Heart left ventricle (tissue), 13 donors: ENCODE results near the gene TMEM119.

Experiments used
- CTCF ChIP-seq, 12 donors: fragments of 200-600 bp; sonication (generic) in 4 of 12; IDR thresholded peaks; one replicate each; pipeline versions ENCODE4 v1.5.0 to v1.8.0; 2018 to 2022; ENCODE audit warnings: antibody characterized with exemption in 12 of 12, mild to moderate bottlenecking in 5 of 12
- POLR2A ChIP-seq, 2 donors: fragments of 450-650 bp; IDR thresholded peaks; one replicate each; pipeline ENCODE4 v1.6.1; 2017; ENCODE audit warnings: antibody characterized with exemption in 2 of 2, mild to moderate bottlenecking in 2 of 2, moderate library complexity in 2 of 2
- donor health status: ischemic (EF 13 %, LVEDD 7.1; RV severe dilation, severe dysfunction).
- donor health status: DM: no; HTN: yes; CAD: no.
- donor health status: DM: no; HTN: no; CAD: no.
- donor health status: ischemic (EF 25% LVEDD 6.9; RV normal size, moderate dysfunction).
- donor health status: ischemic (EF 25% LVEDD 5.7; RV mildly dilated, moderate dysfunction).
- donor health status: ischemic (EF 35%, LVEDD 5.7; RV mildly dilated, moderate dysfunction).
- donor health status: nonischemic (EF 11% LVEDD 7.7; RV severe dilation, severe dysfunction).
- donor health status: DM: yes; HTN: yes; CAD: no.
- donor health status: PGD.
- donor health status: ischemic (EF 29% LVEDD 5.4; RV normal size, mild dysfunction).
- donor health status: nonischemic (EF 23%, LVEDD 6.1; RV moderate dilation, normal function).

- no peak for TF ChIP-seq POLR2A (IDR thresholded peaks at IDR 0.05)
- no peak for TF ChIP-seq CTCF (IDR thresholded peaks at IDR 0.05)
These were observed 12.5 kb upstream of the TMEM119 start for GRCh38 chr12:108610336-108610815.
